A673 (cell line): Measurements from ENCODE around the gene BCAS1. TPM values are rescaled to one million over a fixed set of nuclear protein-coding genes. Genes with fewer than 3 reads are reported as not detected.

Experiments
- BruUV-seq: library from RNA; stranded (reverse); fragments of 400-500 nt; replicated peaks from 2 replicates; lab custom pipeline; 2021; lab: Mats Ljungman, UMichigan
- CTCF ChIA-PET: fragments of 300-600 bp; sonication (Branson Sonifier 250); formaldehyde crosslinking; loops from one replicate; lab custom pipeline; 2022; ENCODE audit warnings: antibody characterized with exemption; lab: Charles Lee
- POLR2A ChIA-PET: fragments of 300-600 bp; sonication (Branson Sonifier 250); formaldehyde crosslinking; loops from one replicate; lab custom pipeline; 2022; ENCODE audit warnings: antibody characterized with exemption; ENCODE audit not compliant: low non-redundant PET; lab: Charles Lee
- DNase-seq: peaks from one replicate; pipeline ENCODE4 v3.0.0-alpha.2; 2015; ENCODE audit warnings: low spot score
- H3K27ac ChIP-seq: fragments of 200-600 bp; sonication (generic); 2 replicates; pipeline ENCODE4 v1.5.1; 2016; ENCODE audit warnings: mixed run types, low read depth, mild to moderate bottlenecking, mixed read lengths, antibody characterized with exemption, low read length; ENCODE audit not compliant: poor library complexity, severe bottlenecking
- H3K27me3 ChIP-seq: fragments of 200-600 bp; sonication (generic); replicated peaks from 2 replicates; pipeline ENCODE4 v1.6.1; 2017; ENCODE audit warnings: mixed run types, low read depth, mild to moderate bottlenecking, mixed read lengths, antibody characterized with exemption, low read length; ENCODE audit not compliant: insufficient read depth, poor library complexity
- H3K36me3 ChIP-seq: fragments of 200-600 bp; sonication (generic); 2 replicates; pipeline ENCODE4 v1.6.1; 2016; ENCODE audit warnings: mixed run types, mild to moderate bottlenecking, mixed read lengths, antibody characterized with exemption, low read length; ENCODE audit not compliant: insufficient read depth, poor library complexity, severe bottlenecking
- H3K4me1 ChIP-seq: fragments of 200-600 bp; sonication (generic); 2 replicates; pipeline ENCODE4 v1.6.1; 2017; ENCODE audit warnings: mixed run types, mild to moderate bottlenecking, mixed read lengths, antibody characterized with exemption, low read length; ENCODE audit not compliant: insufficient read depth, poor library complexity, severe bottlenecking
- H3K4me3 ChIP-seq: fragments of 200-600 bp; sonication (generic); 2 replicates; pipeline ENCODE4 v1.5.1; 2016; ENCODE audit warnings: low read depth, mixed run types, mild to moderate bottlenecking, mixed read lengths, low read length; ENCODE audit not compliant: poor library complexity, severe bottlenecking
- H3K9me3 ChIP-seq: fragments of 200-600 bp; sonication (generic); 2 replicates; pipeline ENCODE4 v1.6.1; 2016; ENCODE audit warnings: mixed run types, low read depth, mild to moderate bottlenecking, mixed read lengths, antibody characterized with exemption, low read length; ENCODE audit not compliant: poor library complexity, severe bottlenecking
- EZH2 ChIP-seq: fragments of 200-600 bp; sonication (generic); IDR thresholded peaks from 2 replicates; pipeline ENCODE4 v1.6.1; 2017; ENCODE audit warnings: borderline replicate concordance, low read depth, mild to moderate bottlenecking, mixed read lengths, antibody characterized with exemption, low read length; ENCODE audit not compliant: poor library complexity, severe bottlenecking
- intact Hi-C: fragments of 100-400 bp; cut with micrococcal nuclease; formaldehyde crosslinking; loops from one replicate; pipeline ENCODE4 v1.10.0; 2022; ENCODE audit not compliant: unreplicated experiment
- total RNA-seq: library from RNA; stranded (reverse); gene quantifications from 2 replicates; pipeline ENCODE4 v1.2.3, GENCODE V29; 2021
- TF ChIP-seq, protein P1 (sequence below): fragments of 300-800, 200-600 bp; sonication (generic); conservative IDR thresholded peaks from 2 replicates; pipeline ENCODE4 v1.5.1; 2017; ENCODE audit warnings: low read depth, mild to moderate bottlenecking, antibody characterized with exemption, low read length, moderate library complexity, mixed read lengths

The BCAS1 gene
- total RNA-seq, 1 experiment from 2014 or later = 1.4 TPM

DNA sequence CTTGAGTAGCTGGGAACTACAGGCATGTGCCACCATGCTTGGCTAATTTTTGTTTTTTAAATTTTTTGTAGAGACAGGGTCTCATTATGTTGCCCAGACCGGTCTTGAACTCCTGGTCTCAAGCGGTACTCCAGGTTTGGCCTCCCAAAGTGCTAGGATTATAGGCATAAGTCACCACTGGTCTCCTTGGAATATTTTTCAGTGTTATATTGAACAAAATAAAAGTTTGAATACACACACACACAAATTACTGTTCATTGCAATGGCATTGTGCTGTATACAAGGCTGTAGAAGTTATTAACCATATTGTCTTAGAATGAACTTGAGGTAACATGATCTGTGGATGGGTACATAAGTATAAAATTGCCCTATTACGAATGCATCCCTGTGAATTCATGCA lies 166.1 kb downstream of the BCAS1 start:
- no peak for DNase-seq
- Histone ChIP-seq H3K4me1 (peaks cover 26% of the 10 kb centered on the region), H3K4me3 (no peak overlapping the region), H3K36me3 (no peaks in the 10 kb centered on the region), H3K27ac (no peak overlapping the region), H3K9me3 (no peaks in the 10 kb centered on the region), H3K27me3 (no peaks in the 10 kb centered on the region)
- TF ChIP-seq, protein P1, sequence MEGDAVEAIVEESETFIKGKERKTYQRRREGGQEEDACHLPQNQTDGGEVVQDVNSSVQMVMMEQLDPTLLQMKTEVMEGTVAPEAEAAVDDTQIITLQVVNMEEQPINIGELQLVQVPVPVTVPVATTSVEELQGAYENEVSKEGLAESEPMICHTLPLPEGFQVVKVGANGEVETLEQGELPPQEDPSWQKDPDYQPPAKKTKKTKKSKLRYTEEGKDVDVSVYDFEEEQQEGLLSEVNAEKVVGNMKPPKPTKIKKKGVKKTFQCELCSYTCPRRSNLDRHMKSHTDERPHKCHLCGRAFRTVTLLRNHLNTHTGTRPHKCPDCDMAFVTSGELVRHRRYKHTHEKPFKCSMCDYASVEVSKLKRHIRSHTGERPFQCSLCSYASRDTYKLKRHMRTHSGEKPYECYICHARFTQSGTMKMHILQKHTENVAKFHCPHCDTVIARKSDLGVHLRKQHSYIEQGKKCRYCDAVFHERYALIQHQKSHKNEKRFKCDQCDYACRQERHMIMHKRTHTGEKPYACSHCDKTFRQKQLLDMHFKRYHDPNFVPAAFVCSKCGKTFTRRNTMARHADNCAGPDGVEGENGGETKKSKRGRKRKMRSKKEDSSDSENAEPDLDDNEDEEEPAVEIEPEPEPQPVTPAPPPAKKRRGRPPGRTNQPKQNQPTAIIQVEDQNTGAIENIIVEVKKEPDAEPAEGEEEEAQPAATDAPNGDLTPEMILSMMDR = no peak
- no peak for TF ChIP-seq EZH2
- intact Hi-C loops = no loop called here
- BruUV-seq = no TSS peak
- CTCF ChIA-PET = no interaction called here
- POLR2A ChIA-PET = no interaction called here

DNA sequence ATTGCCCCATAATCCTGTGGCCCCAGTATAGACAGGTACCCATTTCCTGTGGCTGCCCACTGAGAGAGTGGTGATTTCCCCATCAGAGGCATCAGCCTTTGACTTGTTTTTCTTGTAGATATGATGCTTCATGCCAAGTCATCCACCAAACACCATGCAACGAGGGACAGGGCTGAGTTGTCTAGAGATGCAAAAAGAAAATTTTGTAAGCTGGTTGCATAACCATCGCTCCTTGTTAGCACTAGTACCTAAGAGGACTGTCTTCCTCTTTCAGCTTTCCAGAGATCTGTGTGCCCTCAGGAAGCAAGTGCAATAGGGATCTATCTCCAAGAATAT lies 166.8 kb downstream of the BCAS1 start:
- DNase-seq = no peak
- POLR2A ChIA-PET = no interaction called here
- no TSS peak for BruUV-seq
- no peaks in the 10 kb centered on the region for H3K9me3 ChIP-seq
- intact Hi-C loops = no loop called here
- H3K4me1 ChIP-seq = peaks cover 33% of the 10 kb centered on the region
- H3K27me3 ChIP-seq = no peaks in the 10 kb centered on the region
- CTCF ChIA-PET = no interaction called here
- H3K4me3 ChIP-seq = no peak overlapping the region
- H3K36me3 ChIP-seq = no peaks in the 10 kb centered on the region
- no peak overlapping the region for H3K27ac ChIP-seq
- TF ChIP-seq, protein P1 = no peak
- no peak for TF ChIP-seq EZH2

DNA sequence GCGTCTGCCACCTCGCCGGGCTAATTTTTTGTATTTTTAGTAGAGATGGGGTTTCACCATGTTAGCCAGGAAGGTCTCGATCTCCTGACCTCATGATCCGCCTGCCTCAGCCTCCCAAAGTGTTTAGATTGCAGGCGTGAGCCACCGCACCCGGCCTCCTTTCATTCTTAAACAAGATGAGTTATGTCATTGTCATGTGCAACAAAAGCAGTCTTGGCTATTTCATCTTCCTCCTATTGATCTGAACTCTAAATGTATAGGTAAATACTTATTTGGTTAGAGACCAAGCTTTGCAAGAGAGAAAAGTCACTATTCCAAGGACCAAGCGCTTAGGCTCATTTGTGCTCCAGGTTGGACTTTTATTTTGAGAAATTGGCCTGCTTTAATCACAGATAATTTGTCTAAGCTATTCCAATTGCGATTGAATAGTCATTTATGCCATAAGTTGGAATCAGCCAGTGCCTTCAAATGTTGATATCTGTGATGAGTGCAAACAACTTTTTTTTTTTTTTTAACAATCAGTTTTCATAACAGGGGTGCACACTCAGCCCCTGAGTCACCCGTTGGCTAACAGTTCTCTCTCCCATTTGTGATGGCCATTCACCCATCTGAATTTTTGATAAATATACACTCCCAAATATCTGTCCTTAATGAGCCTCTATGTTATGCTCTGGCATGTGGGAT lies 167.3 kb downstream of the BCAS1 start:
- Histone ChIP-seq H3K4me3 (no peak overlapping the region), H3K27me3 (no peaks in the 10 kb centered on the region), H3K36me3 (no peaks in the 10 kb centered on the region), H3K9me3 (no peaks in the 10 kb centered on the region), H3K4me1 (peaks cover 38% of the 10 kb centered on the region), H3K27ac (no peak overlapping the region)
- POLR2A ChIA-PET = no interaction called here
- TF ChIP-seq EZH2 = no peak
- TF ChIP-seq, protein P1 = no peak
- no TSS peak for BruUV-seq
- DNase-seq = no peak
- CTCF ChIA-PET = interaction anchor here (0.6 kb wide), 1 partner anchor 1180 kb away, joined by 4 read pairs; no protein-coding TSS in a partner anchor
- intact Hi-C loops = no loop called here
